K562 (cell line): ENCODE results near the gene AIFM3. TPM values are rescaled to one million over a fixed set of nuclear protein-coding genes. Genes with fewer than 3 reads are reported as not detected.
A peak's percentile ranks its signal among the peaks of the same experiment; 100 is the strongest.

Experiments used
- ATAC-seq: fragments of 200-7000 bp; cut with Tn5 transposase; 3 replicates; pipeline ENCODE4 v1.9.1; 2020; ENCODE audit warnings: moderate library complexity
- BruUV-seq: library from RNA; stranded (reverse); fragments of 400-500 nt; replicated peaks from 2 replicates; lab custom pipeline; 2021; lab: Mats Ljungman, UMichigan
- CTCF ChIA-PET: fragments of 300-600 bp; formaldehyde crosslinking; extraction: SDS; loops from one replicate; lab custom pipeline; 2021; ENCODE audit warnings: low intra/inter-chr PET ratio; lab: Yijun Ruan, JAX
- POLR2A ChIA-PET: fragments of 300-600, 350-650 bp; sonication (Branson Sonifier 250); formaldehyde crosslinking; extraction: SDS; loops from one replicate; lab custom pipeline; 2021; ENCODE audit warnings: antibody characterized with exemption, inconsistent platforms; lab: Yijun Ruan, JAX
- DNase-seq, 4 experiments: peaks; one replicate each; pipeline versions ENCODE4 v3.0.0 to v3.0.0-alpha.2; 2011 to 2018; ENCODE audit warnings: low spot score in 3 of 4, mixed read lengths in 3 of 4; ENCODE audit errors: extremely low read depth in 1 of 4
- FAIRE-seq: peaks from 2 replicates; lab custom pipeline; 2011; peaks lifted over from hg19 to GRCh38; lab: Jason Lieb, UNC
- H2AFZ ChIP-seq: 2 replicates; pipeline ENCODE4 v1.6.0; 2011; ENCODE audit warnings: low read depth, low read length, control low read depth, inconsistent platforms
- H3K27ac ChIP-seq: fragments of 200-600 bp; 3 replicates; pipeline ENCODE4 v1.8.0; 2011; ENCODE audit warnings: low read depth, mild to moderate bottlenecking, control low read depth, inconsistent platforms, low read length, moderate library complexity, mixed read lengths; ENCODE audit errors: extremely low read depth
- H3K27me3 ChIP-seq, 2 experiments: fragments of 300-600 bp in 1 of 2; 2 replicates in 1 of 2; 3 replicates in 1 of 2; pipeline versions ENCODE4 v1.6.0 to v1.8.0; 2011; ENCODE audit warnings: inconsistent platforms in 2 of 2, low read length in 2 of 2, mild to moderate bottlenecking in 1 of 2, mixed read lengths in 1 of 2, moderate library complexity in 1 of 2; ENCODE audit not compliant: control insufficient read depth in 2 of 2, insufficient read depth in 2 of 2
- H3K36me3 ChIP-seq: fragments of 300-600 bp; 3 replicates; pipeline ENCODE4 v1.8.0; 2011; ENCODE audit warnings: mild to moderate bottlenecking, low read length, inconsistent platforms; ENCODE audit not compliant: control insufficient read depth, insufficient read depth
- H3K4me1 ChIP-seq, 2 experiments: fragments of 200-600 bp in 1 of 2; replicated peaks in 1 of 2; 2 replicates in 1 of 2; 3 replicates in 1 of 2; pipeline versions ENCODE4 v1.5.1 to v1.8.0; 2011; ENCODE audit warnings: inconsistent platforms in 2 of 2, low read length in 2 of 2, mild to moderate bottlenecking in 1 of 2, mixed read lengths in 1 of 2, moderate library complexity in 1 of 2; ENCODE audit not compliant: control insufficient read depth in 2 of 2, insufficient read depth in 2 of 2
- H3K4me2 ChIP-seq: 2 replicates; pipeline ENCODE4 v1.6.1; 2011; ENCODE audit warnings: low read length, control low read depth, inconsistent platforms, mixed read lengths; ENCODE audit not compliant: insufficient read depth
- H3K4me3 ChIP-seq: fragments of 200-600 bp; sonication (generic), shearing (Covaris generic); 2 replicates; pipeline ENCODE4 v1.5.1; 2016; ENCODE audit warnings: control low read depth, inconsistent platforms
- H3K79me2 ChIP-seq: fragments of 200-600 bp; 3 replicates; pipeline ENCODE4 v1.8.0; 2011; ENCODE audit warnings: low read length, inconsistent platforms; ENCODE audit not compliant: control insufficient read depth, insufficient read depth
- H3K9ac ChIP-seq, 2 experiments: 2 replicates each; pipeline versions ENCODE4 v1.6.0 to v1.6.1; 2011; ENCODE audit warnings: low read depth in 2 of 2, low read length in 2 of 2, control low read depth in 1 of 2, inconsistent platforms in 1 of 2, mild to moderate bottlenecking in 1 of 2, mixed read lengths in 1 of 2; ENCODE audit not compliant: insufficient read depth in 1 of 2
- H3K9me1 ChIP-seq: one replicate; pipeline ENCODE4 v1.6.0; 2011; ENCODE audit warnings: inconsistent platforms, mild to moderate bottlenecking, low read length, moderate library complexity; ENCODE audit not compliant: control insufficient read depth, insufficient read depth
- H3K9me3 ChIP-seq: replicated peaks from 2 replicates; pipeline ENCODE4 v1.5.1; 2011; ENCODE audit warnings: low read depth, low read length, inconsistent platforms; ENCODE audit not compliant: control insufficient read depth, insufficient read depth
- H4K20me1 ChIP-seq: replicated peaks from 2 replicates; pipeline ENCODE4 v1.6.1; 2011; ENCODE audit warnings: low read length, inconsistent platforms, mixed read lengths; ENCODE audit not compliant: control insufficient read depth, insufficient read depth
- ATF1 ChIP-seq, 2 experiments: fragments of 450-650 bp in 1 of 2; IDR thresholded peaks; 2 replicates each; pipeline ENCODE4 v1.6.1; 2016; ENCODE audit warnings: missing compliant biosample characterization in 1 of 2, missing genetic modification characterization in 1 of 2
- CREB1 ChIP-seq, 2 experiments: sonication (generic) in 1 of 2; formaldehyde crosslinking in 1 of 2; IDR thresholded peaks; 2 replicates each; pipeline versions ENCODE4 v1.6.1 to v1.8.0; 2012 to 2022; ENCODE audit warnings: inconsistent platforms in 1 of 2, mild to moderate bottlenecking in 1 of 2, missing genetic modification reagents in 1 of 2, moderate library complexity in 1 of 2
- ESRRB ChIP-seq: fragments of 250-450 bp; sonication (Bioruptor Pico); IDR thresholded peaks from 2 replicates; pipeline ENCODE4 v1.5.0; 2020; ENCODE audit warnings: mild to moderate bottlenecking, moderate library complexity, borderline replicate concordance
- NFE2L1 ChIP-seq: fragments of 450-650 bp; IDR thresholded peaks from 2 replicates; pipeline ENCODE4 v1.6.1; 2016; ENCODE audit warnings: missing genetic modification characterization, low read depth, mild to moderate bottlenecking, missing compliant biosample characterization, moderate library complexity, borderline replicate concordance
- RBM34 ChIP-seq: fragments of 200-400 bp; formaldehyde crosslinking; IDR thresholded peaks from 2 replicates; pipeline ENCODE4 v1.6.1; 2018; ENCODE audit warnings: low read length, borderline replicate concordance; ENCODE audit not compliant: insufficient read depth
- SNIP1 ChIP-seq: fragments of 450-650 bp; IDR thresholded peaks from 2 replicates; pipeline ENCODE4 v1.7.1; 2017; ENCODE audit warnings: low read depth, mild to moderate bottlenecking
- TEAD4 ChIP-seq, 2 experiments: sonication (generic) in 1 of 2; formaldehyde crosslinking in 1 of 2; IDR thresholded peaks; 2 replicates each; pipeline versions ENCODE4 v1.6.1 to v1.8.0; 2012 to 2022; ENCODE audit warnings: borderline replicate concordance in 1 of 2, inconsistent platforms in 1 of 2, low read length in 1 of 2, mild to moderate bottlenecking in 1 of 2, missing genetic modification reagents in 1 of 2
- ZNF408 ChIP-seq: fragments of 250-450 bp; sonication (Bioruptor Pico); IDR thresholded peaks from 2 replicates; pipeline ENCODE4 v1.4.0; 2020; ENCODE audit warnings: low read depth, mild to moderate bottlenecking, moderate library complexity
- WGBS: fragments of 100-300 bp; shearing (Covaris generic); methylation state at CpG from one replicate; pipeline ENCODE4 v1.1.6; 2016; ENCODE audit warnings: low coverage, mixed read lengths; ENCODE audit not compliant: insufficient coverage; ENCODE audit errors: missing lambda C conversion rate; 5-methylcytosine and 5-hydroxymethylcytosine counted together
- in situ Hi-C: fragments of 300-500 bp; cut with MboI; formaldehyde crosslinking; loops from 4 replicates; pipeline ENCODE4 v1.15.0; 2018; ENCODE audit warnings: inconsistent platforms, mixed read lengths
- intact Hi-C: fragments of 100-400 bp; cut with micrococcal nuclease; formaldehyde crosslinking; loops from 2 replicates; pipeline ENCODE4 v1.14.2; 2022
- polyA plus RNA-seq, 8 experiments: library from polyadenylated mRNA; depleted of rRNA in 4 of 8; stranded (reverse) in 5 of 8; unstranded in 3 of 8; fragments of >200 nt; fragmentation: Nextera tagmentation in 2 of 8; fragmentation: Illumina TruSeq in 1 of 8; extraction: Ambion mirVana in 2 of 8; extraction: Trizol in 1 of 8; gene quantifications; 2 replicates each; pipeline versions ENCODE4 v1.2.1 to v1.2.3, GENCODE V29; 2011 to 2014; ENCODE audit warnings: inconsistent platforms in 1 of 8, missing spikeins in 1 of 8
- total RNA-seq, 7 experiments: library from RNA; depleted of rRNA in 6 of 7; stranded (reverse); fragments of >200 nt in 6 of 7; fragmentation: Illumina TruSeq in 2 of 7; extraction: Trizol in 2 of 7; gene quantifications; 2 replicates each; pipeline versions ENCODE4 v1.2.1 to v1.2.3, GENCODE V29; 2011 to 2021; ENCODE audit warnings: low replicate concordance in 1 of 7
- TF ChIP-seq, protein P1 (sequence below): sonication (generic); formaldehyde crosslinking; IDR thresholded peaks from 2 replicates; pipeline ENCODE4 v1.8.1; 2022; ENCODE audit warnings: missing genetic modification reagents
- TF ChIP-seq, protein P2 (sequence below): sonication (generic); formaldehyde crosslinking; IDR thresholded peaks from 2 replicates; pipeline ENCODE4 v1.8.0; 2023; ENCODE audit warnings: missing genetic modification reagents, mild to moderate bottlenecking, borderline replicate concordance

Gene AIFM3
- total and polyA plus RNA-seq, 9 of the 15 experiments (the other 6 are each of a cell fraction or from before 2014, with no cell fraction given), result 0.03 to 0.20 (median 0.07) TPM; not detected in 1

GRCh38 chr22:20943104-20943933 lies 23.7 kb upstream of the AIFM3 start:
- Histone ChIP-seq H3K79me2 (peaks cover 97% of the 10 kb centered on the region), H3K4me3 (no peak overlapping the region), H3K36me3 (peaks cover 84% of the 10 kb centered on the region), H2AFZ (no peak overlapping the region), H3K27ac (no peak overlapping the region), H3K9me3 (no peaks in the 10 kb centered on the region), H3K9ac (no peak overlapping the region), H3K4me1 (peaks cover 9 to 23% of the 10 kb centered on the region in 2 experiments; a peak in 3 of 5 replicates), H4K20me1 (peaks cover 95% of the 10 kb centered on the region), H3K27me3 (no peaks in the 10 kb centered on the region), H3K9me1 (peaks cover 46% of the 10 kb centered on the region), H3K4me2 (no peak overlapping the region)
- ChIA-PET POLR2A (interaction anchor here (0.5 to 64.4 kb wide), 3 partner anchors 8 to 862 kb away, joined by 3 to 1556 read pairs (median 1556); partner anchors contain the start of genes AIFM3, CRKL and LZTR1), CTCF (no interaction called here)
- intact Hi-C loops, result loop anchor here (2.0 kb wide), 2 partner anchors 19 to 23 kb away; no protein-coding TSS in a partner anchor
- no TSS peak for BruUV-seq
- DNase-seq (no peak), ATAC-seq (no peak), FAIRE-seq (no peak)
- in situ Hi-C loops, result no loop called here
- 90% methylated on average over 8 of the region's 8 CpGs for WGBS
- TF ChIP-seq, protein P1, sequence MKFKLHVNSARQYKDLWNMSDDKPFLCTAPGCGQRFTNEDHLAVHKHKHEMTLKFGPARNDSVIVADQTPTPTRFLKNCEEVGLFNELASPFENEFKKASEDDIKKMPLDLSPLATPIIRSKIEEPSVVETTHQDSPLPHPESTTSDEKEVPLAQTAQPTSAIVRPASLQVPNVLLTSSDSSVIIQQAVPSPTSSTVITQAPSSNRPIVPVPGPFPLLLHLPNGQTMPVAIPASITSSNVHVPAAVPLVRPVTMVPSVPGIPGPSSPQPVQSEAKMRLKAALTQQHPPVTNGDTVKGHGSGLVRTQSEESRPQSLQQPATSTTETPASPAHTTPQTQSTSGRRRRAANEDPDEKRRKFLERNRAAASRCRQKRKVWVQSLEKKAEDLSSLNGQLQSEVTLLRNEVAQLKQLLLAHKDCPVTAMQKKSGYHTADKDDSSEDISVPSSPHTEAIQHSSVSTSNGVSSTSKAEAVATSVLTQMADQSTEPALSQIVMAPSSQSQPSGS (CRISPR knock-in tag), result no peak
- TF ChIP-seq TEAD4 (IDR thresholded peaks at IDR 0.05; ENCODE audit: low read length) (no peak), TEAD4 (CRISPR knock-in tag; IDR thresholded peaks at IDR 0.05; ENCODE audit: borderline replicate concordance) (0 out of 2 replicates have a peak, but pooled peaks have one; percentile 14), SNIP1 (0 out of 2 replicates have a peak, but pooled peaks have one; percentile 8), ATF1 (CRISPR knock-in tag; IDR thresholded peaks at IDR 0.05) (no peak), ATF1 (tag; IDR thresholded peaks at IDR 0.05) (no peak), CREB1 (IDR thresholded peaks at IDR 0.05) (no peak), CREB1 (CRISPR knock-in tag; IDR thresholded peaks at IDR 0.05) (peak; percentile 46; the same call in 1 of the 2 replicates), NFE2L1 (tag) (no peak), ZNF408 (CRISPR knock-in tag) (no peak), RBM34 (no peak), ESRRB (CRISPR knock-in tag) (0 out of 2 replicates have a peak, but pooled peaks have one; percentile 40)
- TF ChIP-seq, protein P2, sequence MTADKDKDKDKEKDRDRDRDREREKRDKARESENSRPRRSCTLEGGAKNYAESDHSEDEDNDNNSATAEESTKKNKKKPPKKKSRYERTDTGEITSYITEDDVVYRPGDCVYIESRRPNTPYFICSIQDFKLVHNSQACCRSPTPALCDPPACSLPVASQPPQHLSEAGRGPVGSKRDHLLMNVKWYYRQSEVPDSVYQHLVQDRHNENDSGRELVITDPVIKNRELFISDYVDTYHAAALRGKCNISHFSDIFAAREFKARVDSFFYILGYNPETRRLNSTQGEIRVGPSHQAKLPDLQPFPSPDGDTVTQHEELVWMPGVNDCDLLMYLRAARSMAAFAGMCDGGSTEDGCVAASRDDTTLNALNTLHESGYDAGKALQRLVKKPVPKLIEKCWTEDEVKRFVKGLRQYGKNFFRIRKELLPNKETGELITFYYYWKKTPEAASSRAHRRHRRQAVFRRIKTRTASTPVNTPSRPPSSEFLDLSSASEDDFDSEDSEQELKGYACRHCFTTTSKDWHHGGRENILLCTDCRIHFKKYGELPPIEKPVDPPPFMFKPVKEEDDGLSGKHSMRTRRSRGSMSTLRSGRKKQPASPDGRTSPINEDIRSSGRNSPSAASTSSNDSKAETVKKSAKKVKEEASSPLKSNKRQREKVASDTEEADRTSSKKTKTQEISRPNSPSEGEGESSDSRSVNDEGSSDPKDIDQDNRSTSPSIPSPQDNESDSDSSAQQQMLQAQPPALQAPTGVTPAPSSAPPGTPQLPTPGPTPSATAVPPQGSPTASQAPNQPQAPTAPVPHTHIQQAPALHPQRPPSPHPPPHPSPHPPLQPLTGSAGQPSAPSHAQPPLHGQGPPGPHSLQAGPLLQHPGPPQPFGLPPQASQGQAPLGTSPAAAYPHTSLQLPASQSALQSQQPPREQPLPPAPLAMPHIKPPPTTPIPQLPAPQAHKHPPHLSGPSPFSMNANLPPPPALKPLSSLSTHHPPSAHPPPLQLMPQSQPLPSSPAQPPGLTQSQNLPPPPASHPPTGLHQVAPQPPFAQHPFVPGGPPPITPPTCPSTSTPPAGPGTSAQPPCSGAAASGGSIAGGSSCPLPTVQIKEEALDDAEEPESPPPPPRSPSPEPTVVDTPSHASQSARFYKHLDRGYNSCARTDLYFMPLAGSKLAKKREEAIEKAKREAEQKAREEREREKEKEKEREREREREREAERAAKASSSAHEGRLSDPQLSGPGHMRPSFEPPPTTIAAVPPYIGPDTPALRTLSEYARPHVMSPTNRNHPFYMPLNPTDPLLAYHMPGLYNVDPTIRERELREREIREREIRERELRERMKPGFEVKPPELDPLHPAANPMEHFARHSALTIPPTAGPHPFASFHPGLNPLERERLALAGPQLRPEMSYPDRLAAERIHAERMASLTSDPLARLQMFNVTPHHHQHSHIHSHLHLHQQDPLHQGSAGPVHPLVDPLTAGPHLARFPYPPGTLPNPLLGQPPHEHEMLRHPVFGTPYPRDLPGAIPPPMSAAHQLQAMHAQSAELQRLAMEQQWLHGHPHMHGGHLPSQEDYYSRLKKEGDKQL (CRISPR knock-in tag), result peak; percentile 68; the same call in 1 of the 2 replicates
